ENCODE results near the gene PREP. TPM values are rescaled to one million over a fixed set of nuclear protein-coding genes. Genes with fewer than 3 reads are reported as not detected.
"Not testable (repeated sequence)": the region's sequence is repeated elsewhere in the genome, so short reads cannot be mapped to it uniquely, and the experiment has no call there.

The PREP gene
- total RNA-seq, 4 donors from 2014 or later: 32.9 to 63.2 (median 41.2) TPM

GRCh38 chr6:105235155-105235554 lies 167.7 kb downstream of the PREP start:
- in situ Hi-C loops (cut with MboI; ENCODE audit: low pct_ligation_motif_present in 1 of 4, low pct_unique_long_range_greater_than_20kb in 1 of 4, low sequenced_read_pairs in 3 of 4): no loop called here
- peaks cover 3 to 5% of the 10 kb centered on the region in 2 donors for H3K9me3 ChIP-seq
- no peaks in the 10 kb centered on the region for H3K27me3 ChIP-seq
- WGBS, 2 donors (ENCODE audit: low coverage in 1 of 2): 78 to 87% methylated on average over 3 to 4 of the region's 5 CpGs
- no peak for TF ChIP-seq EP300 (IDR thresholded peaks at IDR 0.05; ENCODE audit: low read depth)
- H3K27ac ChIP-seq: no peak overlapping the region
- H3K4me3 ChIP-seq: no peak overlapping the region
- no peaks in the 10 kb centered on the region for H3K4me1 ChIP-seq
- intact Hi-C loops (cut with DNase I; ENCODE audit: low total_unique reads): no loop called here
- H3K36me3 ChIP-seq: no peaks in the 10 kb centered on the region
- no peak for DNase-seq

- H3K9me3 ChIP-seq; in situ Hi-C loops (cut with MboI; ENCODE audit: low pct_ligation_motif_present in 1 of 4, low pct_unique_long_range_greater_than_20kb in 1 of 4, low sequenced_read_pairs in 3 of 4); H3K27me3 ChIP-seq; intact Hi-C loops (cut with DNase I; ENCODE audit: low total_unique reads); H3K27ac ChIP-seq; DNase-seq; H3K36me3 ChIP-seq; H3K4me1 ChIP-seq; H3K4me3 ChIP-seq: not testable (repeated sequence)
- WGBS, 2 donors (ENCODE audit: low coverage in 1 of 2): 90 to 94% methylated on average over 4 of the region's 4 CpGs
Observed at GRCh38 chr6:105231771-105232170, 171.1 kb downstream of the PREP start.

Other genes with a start within 250 kb of the PREP start
- 1 to 10 TPM in 1 of 4 donors, under 1 TPM in 1, not detected in 2; 0.79 to 1.8 TPM for gene POPDC3, start 223.1 kb downstream of the PREP start, total RNA-seq